DMS 273 (cell line): ENCODE measurements around the gene EIF2D.
"Not testable (repeated sequence)": the region's sequence is repeated elsewhere in the genome, so short reads cannot be mapped to it uniquely, and the experiment has no call there.

Source experiments
- DNase-seq: peaks from one replicate; lab custom pipeline; 2025; ENCODE audit not compliant: unreplicated experiment; lab: John Stamatoyannopoulos, UW

Gene EIF2D

GRCh38 chr1:206588492-206588891, 23.8 kb downstream of the EIF2D start:
- DNase-seq: no peak

GRCh38 chr1:206587904-206588303, 24.4 kb downstream of the EIF2D start:
- no peak for DNase-seq

- DNase-seq: no peak
Observed at GRCh38 chr1:206586501-206587445, 25.5 kb downstream of the EIF2D start.

GRCh38 chr1:206584683-206585082, 27.6 kb downstream of the EIF2D start:
- no peak for DNase-seq

GRCh38 chr1:206583707-206584648, 28.3 kb downstream of the EIF2D start:
- DNase-seq: peak; percentile 85

GRCh38 chr1:206582971-206583706, 29.1 kb downstream of the EIF2D start:
- no peak for DNase-seq

GRCh38 chr1:206582537-206582936, 29.7 kb downstream of the EIF2D start:
- no peak for DNase-seq

- peak; percentile 17 for DNase-seq
Observed at GRCh38 chr1:206581571-206581981, 30.7 kb downstream of the EIF2D start.

GRCh38 chr1:206581114-206581497, 31.2 kb downstream of the EIF2D start:
- DNase-seq: not testable (repeated sequence)

GRCh38 chr1:206580438-206581113, 31.7 kb downstream of the EIF2D start:
- DNase-seq: no peak

- no peak for DNase-seq
Observed at GRCh38 chr1:206579747-206580437, 32.4 kb downstream of the EIF2D start.

- peak; percentile 35 for DNase-seq
Observed at GRCh38 chr1:206578978-206579374, 33.3 kb downstream of the EIF2D start.

- DNase-seq: no peak
Observed at GRCh38 chr1:206578068-206578977, 33.9 kb downstream of the EIF2D start.

GRCh38 chr1:206577626-206578025, 34.6 kb downstream of the EIF2D start:
- no peak for DNase-seq

GRCh38 chr1:206575894-206576737, 36.1 kb downstream of the EIF2D start:
- no peak for DNase-seq

GRCh38 chr1:206575165-206575893, 36.9 kb downstream of the EIF2D start:
- DNase-seq: peak; percentile 86

GRCh38 chr1:206573762-206574161, 38.5 kb downstream of the EIF2D start:
- DNase-seq: no peak
